ENCODE measurements around the gene CACNA1I. TPM values are rescaled to one million over a fixed set of nuclear protein-coding genes. Genes with fewer than 3 reads are reported as not detected.

Gene CACNA1I
- polyA plus RNA-seq, 1 of the 3 experiments (the other 2 are of a cell fraction), result not detected

GRCh38 chr22:39630721-39631120 lies 60.2 kb downstream of the CACNA1I start:
- ChIA-PET CTCF (no interaction called here), POLR2A (no interaction called here)
- H3K27ac ChIP-seq (ENCODE audit: low read depth in 2 of 2, low read length in 1 of 2), result no peak overlapping the region
- H2AFZ ChIP-seq (ENCODE audit: low read depth), result no peak overlapping the region
- H3K27me3 ChIP-seq (ENCODE audit: insufficient read depth), result no peaks in the 10 kb centered on the region
- no peak overlapping the region for H3K4me2 ChIP-seq
- no peak for DNase-seq
- H3K9me3 ChIP-seq, result no peaks in the 10 kb centered on the region
- H3K36me3 ChIP-seq (replicated peaks in 1 of 2; ENCODE audit: control insufficient read depth in 1 of 2, insufficient read depth in 2 of 2, low read length in 1 of 2), result no peaks in the 10 kb centered on the region
- no peak overlapping the region for H3K9ac ChIP-seq
- no peak for TF ChIP-seq RFX5 (IDR thresholded peaks at IDR 0.05; ENCODE audit: low read length)
- TF ChIP-seq NFIC (IDR thresholded peaks at IDR 0.05; ENCODE audit: borderline replicate concordance), result no peak
- TF ChIP-seq FOSL2 (IDR thresholded peaks at IDR 0.05; ENCODE audit: borderline replicate concordance, low read depth), result no peak
- TF ChIP-seq USF1 (IDR thresholded peaks at IDR 0.05; ENCODE audit: borderline replicate concordance, low read depth), result no peak
- TF ChIP-seq PBX3 (IDR thresholded peaks at IDR 0.05), result no peak
- no peak for TF ChIP-seq CTCF (IDR thresholded peaks at IDR 0.05)
- no peak for TF ChIP-seq GABPA (IDR thresholded peaks at IDR 0.05; ENCODE audit: low read depth)
- no peak for TF ChIP-seq TAF1 (IDR thresholded peaks at IDR 0.05; ENCODE audit: borderline replicate concordance, low read depth, low read length)
- no peak for TF ChIP-seq CHD2 (IDR thresholded peaks at IDR 0.05; ENCODE audit: low read length, partially characterized antibody)
- no peak for TF ChIP-seq JUND (IDR thresholded peaks at IDR 0.05)
- H3K9me2 ChIP-seq, result no peaks in the 10 kb centered on the region
- H3K4me1 ChIP-seq (ENCODE audit: control insufficient read depth in 1 of 2, insufficient read depth in 2 of 2, low read depth in 1 of 2, low read length in 1 of 2), result peaks cover 0 to 9% of the 10 kb centered on the region in 2 experiments; a peak in 2 of 4 replicates
- no peak overlapping the region for H3K4me3 ChIP-seq (ENCODE audit: low read depth in 2 of 2, low read length in 1 of 2)
- H3F3A ChIP-seq (replicated peaks; ENCODE audit: insufficient read depth), result no peaks in the 10 kb centered on the region
- 83% methylated on average over 4 of the region's 8 CpGs for WGBS (ENCODE audit: low lambda C conversion rate)
- H4K20me1 ChIP-seq (ENCODE audit: insufficient read depth), result no peaks in the 10 kb centered on the region
- H3K79me2 ChIP-seq (ENCODE audit: insufficient read depth), result no peaks in the 10 kb centered on the region

GRCh38 chr22:39631381-39632286 lies 61.1 kb downstream of the CACNA1I start:
- DNase-seq, result no peak
- no peak for TF ChIP-seq ELF1 (IDR thresholded peaks at IDR 0.05)
- TF ChIP-seq MEF2A (IDR thresholded peaks at IDR 0.05; ENCODE audit: borderline replicate concordance, low read depth), result no peak
- no peak for TF ChIP-seq POLR2AphosphoS5 (IDR thresholded peaks at IDR 0.05; ENCODE audit: low read depth, low read length)
- TF ChIP-seq RAD21 (IDR thresholded peaks at IDR 0.05; ENCODE audit: low read length), result no peak
- no peak for TF ChIP-seq TEAD4 (IDR thresholded peaks at IDR 0.05; ENCODE audit: borderline replicate concordance, insufficient read depth)
- TF ChIP-seq IRF3 (IDR thresholded peaks at IDR 0.05; ENCODE audit: low read depth, low read length), result no peak
- TF ChIP-seq SMC3 (IDR thresholded peaks at IDR 0.05; ENCODE audit: low read depth, low read length), result no peak
- no peak for TF ChIP-seq RXRA (IDR thresholded peaks at IDR 0.05; ENCODE audit: borderline replicate concordance, low read depth)
- no peak for TF ChIP-seq CTCF (IDR thresholded peaks at IDR 0.05)
- TF ChIP-seq FOXJ3 (CRISPR knock-in tag; IDR thresholded peaks at IDR 0.05), result no peak
- no peak for TF ChIP-seq PBX3 (IDR thresholded peaks at IDR 0.05)
- H3K27me3 ChIP-seq (ENCODE audit: insufficient read depth), result no peaks in the 10 kb centered on the region
- H3K27ac ChIP-seq (ENCODE audit: low read depth in 2 of 2, low read length in 1 of 2), result no peak overlapping the region
- no peaks in the 10 kb centered on the region for H3K79me2 ChIP-seq (ENCODE audit: insufficient read depth)
- H3K4me2 ChIP-seq, result no peak overlapping the region
- H3F3A ChIP-seq (replicated peaks; ENCODE audit: insufficient read depth), result no peaks in the 10 kb centered on the region
- no peaks in the 10 kb centered on the region for H3K36me3 ChIP-seq (replicated peaks in 1 of 2; ENCODE audit: control insufficient read depth in 1 of 2, insufficient read depth in 2 of 2, low read length in 1 of 2)
- H3K4me3 ChIP-seq (ENCODE audit: low read depth in 2 of 2, low read length in 1 of 2), result no peak overlapping the region
- H3K9me2 ChIP-seq, result no peaks in the 10 kb centered on the region
- H3K4me1 ChIP-seq (ENCODE audit: control insufficient read depth in 1 of 2, insufficient read depth in 2 of 2, low read depth in 1 of 2, low read length in 1 of 2), result peaks cover 0 to 14% of the 10 kb centered on the region in 2 experiments; a peak in 2 of 4 replicates
- ChIA-PET POLR2A (no interaction called here), CTCF (interaction anchor here (0.9 kb wide), 1 partner anchor 393 kb away, joined by 3 read pairs; no protein-coding TSS in a partner anchor)
- H4K20me1 ChIP-seq (ENCODE audit: insufficient read depth), result no peaks in the 10 kb centered on the region
- H3K9me3 ChIP-seq, result no peaks in the 10 kb centered on the region
- H3K9ac ChIP-seq, result no peak overlapping the region
- H2AFZ ChIP-seq (ENCODE audit: low read depth), result no peak overlapping the region
- 96% methylated on average over 9 of the region's 16 CpGs for WGBS (ENCODE audit: low lambda C conversion rate)

Measured in SK-N-SH (cell line).